H1 (cell line): Measurements from ENCODE around the gene TEX54. TPM values are rescaled to one million over a fixed set of nuclear protein-coding genes. Genes with fewer than 3 reads are reported as not detected.
A peak's percentile ranks its signal among the peaks of the same experiment; 100 is the strongest.

ENCODE experiments used
- CTCF ChIA-PET: fragments of 300-600 bp; sonication (Branson Sonifier 250); formaldehyde crosslinking; loops from one replicate; lab custom pipeline; 2021; ENCODE audit not compliant: partially characterized antibody; lab: Charles Lee
- POLR2A ChIA-PET: fragments of 300-600 bp; sonication (Branson Sonifier 250); formaldehyde crosslinking; loops from one replicate; lab custom pipeline; 2021; ENCODE audit warnings: inconsistent platforms; ENCODE audit not compliant: partially characterized antibody; lab: Charles Lee
- DNase-seq, 2 experiments: peaks; one replicate each; pipeline versions ENCODE4 v3.0.0 to v3.0.0-alpha.2; 2010 to 2022; ENCODE audit warnings: low spot score in 2 of 2, low read depth in 1 of 2, mixed read lengths in 1 of 2
- FAIRE-seq: peaks from 2 replicates; lab custom pipeline; 2011; peaks lifted over from hg19 to GRCh38; lab: Jason Lieb, UNC
- H2AFZ ChIP-seq: 2 replicates; pipeline ENCODE4 v1.8.1; 2012; ENCODE audit warnings: low read length, inconsistent platforms
- H2AK5ac ChIP-seq: 2 replicates; pipeline ENCODE4 v1.6.1; 2013; ENCODE audit warnings: low read depth, low read length
- H2BK120ac ChIP-seq: replicated peaks from 2 replicates; pipeline ENCODE3; 2013; ENCODE audit warnings: low read depth, low read length, inconsistent platforms
- H2BK12ac ChIP-seq: 2 replicates; pipeline ENCODE4 v1.6.1; 2013; ENCODE audit warnings: low read depth, low read length
- H2BK15ac ChIP-seq: 2 replicates; pipeline ENCODE4 v1.6.1; 2013; ENCODE audit warnings: low read length
- H2BK20ac ChIP-seq: 2 replicates; pipeline ENCODE4 v1.6.1; 2013; ENCODE audit warnings: low read length
- H2BK5ac ChIP-seq: 2 replicates; pipeline ENCODE4 v1.6.1; 2013; ENCODE audit warnings: low read depth, low read length
- H3K14ac ChIP-seq: 2 replicates; pipeline ENCODE4 v1.6.1; 2013; ENCODE audit warnings: inconsistent platforms; ENCODE audit not compliant: insufficient read length
- H3K18ac ChIP-seq: 2 replicates; pipeline ENCODE4 v1.6.1; 2013; ENCODE audit warnings: low read length; ENCODE audit errors: extremely low read depth
- H3K23ac ChIP-seq: 2 replicates; pipeline ENCODE4 v1.6.1; 2013; ENCODE audit warnings: inconsistent platforms; ENCODE audit not compliant: insufficient read length
- H3K23me2 ChIP-seq: 2 replicates; pipeline ENCODE4 v1.6.1; 2013; ENCODE audit warnings: low read depth, low read length
- H3K27ac ChIP-seq: 2 replicates; pipeline ENCODE4 v1.6.1; 2011; ENCODE audit warnings: low read depth, low read length, inconsistent platforms
- H3K27me3 ChIP-seq, 4 experiments: replicated peaks in 1 of 4; 1 replicate in 1 of 4; 2 replicates in 3 of 4; pipeline versions ENCODE4 v1.6.1 to v1.8.1; 2011 to 2013; ENCODE audit warnings: low read length in 3 of 4, mild to moderate bottlenecking in 3 of 4, inconsistent platforms in 2 of 4, mixed read lengths in 2 of 4, moderate library complexity in 1 of 4; ENCODE audit not compliant: control insufficient read depth in 3 of 4, insufficient read depth in 3 of 4; ENCODE audit errors: extremely low read depth in 1 of 4
- H3K36me3 ChIP-seq, 4 experiments: 2 replicates each; pipeline versions ENCODE4 v1.6.1 to v1.8.1; 2011 to 2013; ENCODE audit warnings: mild to moderate bottlenecking in 4 of 4, low read length in 3 of 4, moderate library complexity in 2 of 4, control low read depth in 1 of 4, inconsistent platforms in 1 of 4; ENCODE audit not compliant: insufficient read depth in 4 of 4, control insufficient read depth in 2 of 4
- H3K4ac ChIP-seq: replicated peaks from 2 replicates; pipeline ENCODE3; 2013; ENCODE audit warnings: low read length, low read depth, mixed read lengths, inconsistent platforms; ENCODE audit not compliant: insufficient read length
- H3K4me1 ChIP-seq, 4 experiments: replicated peaks in 1 of 4; 1 replicate in 1 of 4; 2 replicates in 3 of 4; pipeline versions ENCODE4 v1.6.1 to v1.8.1; 2011 to 2013; ENCODE audit warnings: low read length in 3 of 4, inconsistent platforms in 2 of 4, mixed read lengths in 1 of 4; ENCODE audit not compliant: insufficient read depth in 4 of 4, control insufficient read depth in 3 of 4
- H3K4me2 ChIP-seq, 2 experiments: 2 replicates each; pipeline versions ENCODE4 v1.6.1 to v1.8.1; 2011 to 2013; ENCODE audit warnings: low read depth in 2 of 2, low read length in 2 of 2, control low read depth in 1 of 2, inconsistent platforms in 1 of 2, mild to moderate bottlenecking in 1 of 2; ENCODE audit not compliant: insufficient read depth in 1 of 2
- H3K4me3 ChIP-seq, 4 experiments: fragments of 200-600, 300-600 bp in 1 of 4; sonication (generic), shearing (Covaris generic), sonication (Bioruptor Twin) in 1 of 4; 2 replicates each; pipeline versions ENCODE4 v1.5.1 to v1.8.1; 2011 to 2016; ENCODE audit warnings: low read length in 4 of 4, low read depth in 3 of 4, control low read depth in 2 of 4, inconsistent platforms in 2 of 4, mild to moderate bottlenecking in 2 of 4, mixed read lengths in 1 of 4, moderate library complexity in 1 of 4; ENCODE audit not compliant: insufficient read depth in 2 of 4; ENCODE audit errors: extremely low read depth in 1 of 4
- H3K56ac ChIP-seq: replicated peaks from 2 replicates; pipeline ENCODE3; 2013; ENCODE audit warnings: low read depth, mild to moderate bottlenecking, mixed read lengths, low read length, inconsistent platforms; ENCODE audit not compliant: insufficient read length
- H3K79me1 ChIP-seq: 2 replicates; pipeline ENCODE4 v1.6.1; 2013; ENCODE audit warnings: low read depth, low read length, control low read depth
- H3K79me2 ChIP-seq, 2 experiments: 2 replicates each; pipeline versions ENCODE4 v1.6.1 to v1.8.1; 2012 to 2013; ENCODE audit warnings: low read length in 2 of 2, mild to moderate bottlenecking in 2 of 2, inconsistent platforms in 1 of 2; ENCODE audit not compliant: insufficient read depth in 2 of 2, control insufficient read depth in 1 of 2
- H3K9ac ChIP-seq, 4 experiments: replicated peaks in 1 of 4; 1 replicate in 1 of 4; 2 replicates in 3 of 4; pipeline versions ENCODE4 v1.6.1 to v1.8.1; 2011 to 2013; ENCODE audit warnings: low read depth in 3 of 4, low read length in 3 of 4, control low read depth in 2 of 4, mild to moderate bottlenecking in 2 of 4, moderate library complexity in 2 of 4, inconsistent platforms in 1 of 4; ENCODE audit errors: extremely low read depth in 1 of 4
- H3K9me3 ChIP-seq, 2 experiments: 2 replicates each; pipeline versions ENCODE4 v1.6.1 to v1.8.1; 2012 to 2013; ENCODE audit warnings: mild to moderate bottlenecking in 2 of 2, moderate library complexity in 2 of 2, control low read depth in 1 of 2, inconsistent platforms in 1 of 2, low read depth in 1 of 2, low read length in 1 of 2, mixed read lengths in 1 of 2; ENCODE audit not compliant: insufficient read depth in 2 of 2
- H4K20me1 ChIP-seq, 2 experiments: replicated peaks in 1 of 2; 2 replicates each; pipeline versions ENCODE3 to v1.8.1; 2011 to 2013; ENCODE audit warnings: inconsistent platforms in 2 of 2, low read length in 2 of 2, mild to moderate bottlenecking in 1 of 2; ENCODE audit not compliant: insufficient read depth in 2 of 2, control insufficient read depth in 1 of 2
- H4K5ac ChIP-seq: 2 replicates; pipeline ENCODE4 v1.6.1; 2013; ENCODE audit warnings: low read length, low read depth, mixed read lengths, inconsistent platforms; ENCODE audit not compliant: insufficient read length
- H4K8ac ChIP-seq: 2 replicates; pipeline ENCODE4 v1.8.0; 2013; ENCODE audit warnings: mild to moderate bottlenecking, moderate library complexity, low read length, inconsistent platforms; ENCODE audit not compliant: insufficient read depth; ENCODE audit errors: extremely low read depth
- H4K91ac ChIP-seq: replicated peaks from 2 replicates; pipeline ENCODE3; 2013; ENCODE audit warnings: low read length, mixed read lengths, inconsistent platforms; ENCODE audit not compliant: insufficient read length
- BACH1 ChIP-seq: IDR thresholded peaks from 2 replicates; pipeline ENCODE4 v1.6.1; 2012; ENCODE audit warnings: low read length, improper control_type of control experiment
- CHD1 ChIP-seq: IDR thresholded peaks from 2 replicates; pipeline ENCODE4 v1.6.1; 2012; ENCODE audit warnings: low read depth, low read length, improper control_type of control experiment
- EGR1 ChIP-seq: IDR thresholded peaks from 2 replicates; pipeline ENCODE4 v1.6.1; 2011; ENCODE audit warnings: low read depth, low read length, borderline replicate concordance
- FOSL1 ChIP-seq: IDR thresholded peaks from 2 replicates; pipeline ENCODE4 v1.6.1; 2011; ENCODE audit warnings: mild to moderate bottlenecking, low read depth, low read length, moderate library complexity; ENCODE audit not compliant: insufficient read depth
- KDM5A ChIP-seq: fragments of 200-600 bp; IDR thresholded peaks from 2 replicates; pipeline ENCODE4 v1.7.1; 2012; ENCODE audit warnings: mild to moderate bottlenecking, low read length, inconsistent platforms, mixed read lengths
- POLR2A ChIP-seq, 2 experiments: IDR thresholded peaks; 1 replicate in 1 of 2; 2 replicates in 1 of 2; pipeline ENCODE4 v1.6.1; 2011; ENCODE audit warnings: low read depth in 2 of 2, low read length in 2 of 2, mild to moderate bottlenecking in 2 of 2; ENCODE audit errors: control extremely low read depth in 1 of 2
- POLR2AphosphoS5 ChIP-seq: IDR thresholded peaks from 2 replicates; pipeline ENCODE4 v1.6.1; 2011; ENCODE audit warnings: low read depth, low read length
- SP1 ChIP-seq: IDR thresholded peaks from 2 replicates; pipeline ENCODE4 v1.6.1; 2011; ENCODE audit warnings: low read depth, low read length
- TAF7 ChIP-seq: optimal IDR thresholded peaks from 2 replicates; pipeline ENCODE3; 2011; ENCODE audit warnings: low read depth, mild to moderate bottlenecking, inconsistent platforms, low read length, moderate library complexity, borderline replicate concordance
- WGBS, 2 experiments: shearing (Covaris generic) in 1 of 2; methylation state at CpG; one replicate each; pipeline versions ENCODE4 v1.1.6 to v1.1.7; 2013 to 2015; ENCODE audit warnings: low lambda C conversion rate in 2 of 2, mixed read lengths in 2 of 2, inconsistent platforms in 1 of 2, low coverage in 1 of 2, missing lambda C conversion rate in 1 of 2; ENCODE audit not compliant: insufficient replicate concordance in 2 of 2, insufficient coverage in 1 of 2, insufficient read length in 1 of 2; ENCODE audit errors: extremely low coverage in 1 of 2, missing lambda C conversion rate in 1 of 2; 5-methylcytosine and 5-hydroxymethylcytosine counted together
- polyA plus RNA-seq, 7 experiments: library from polyadenylated mRNA; depleted of rRNA in 3 of 7; stranded (reverse) in 5 of 7; unstranded in 2 of 7; fragments of >200 nt in 5 of 7; fragments of 200-250 nt in 2 of 7; gene quantifications; 1 replicate in 5 of 7; 2 replicates in 1 of 7; 4 replicates in 1 of 7; pipeline versions ENCODE4 v1.2.1 to v1.2.3, GENCODE V29; 2011 to 2013; ENCODE audit warnings: missing spikeins in 2 of 7, mixed read lengths in 2 of 7
- total RNA-seq: library from RNA; stranded (reverse); fragmentation: NEBNext Ultra II Directional; extraction: Animal tissue kit (Norgen Biotek cat#: 25700); gene quantifications from 2 replicates; pipeline ENCODE4 v1.2.1, GENCODE V29; 2021
- TF ChIP-seq, protein P1 (sequence below): IDR thresholded peaks from 2 replicates; pipeline ENCODE4 v1.6.1; 2012; ENCODE audit warnings: low read length, inconsistent platforms

Gene TEX54
- total and polyA plus RNA-seq, 2 of the 8 experiments (the other 6 are each of a cell fraction or from before 2014, with no cell fraction given) = 1.2 TPM; not detected in 1

DNA sequence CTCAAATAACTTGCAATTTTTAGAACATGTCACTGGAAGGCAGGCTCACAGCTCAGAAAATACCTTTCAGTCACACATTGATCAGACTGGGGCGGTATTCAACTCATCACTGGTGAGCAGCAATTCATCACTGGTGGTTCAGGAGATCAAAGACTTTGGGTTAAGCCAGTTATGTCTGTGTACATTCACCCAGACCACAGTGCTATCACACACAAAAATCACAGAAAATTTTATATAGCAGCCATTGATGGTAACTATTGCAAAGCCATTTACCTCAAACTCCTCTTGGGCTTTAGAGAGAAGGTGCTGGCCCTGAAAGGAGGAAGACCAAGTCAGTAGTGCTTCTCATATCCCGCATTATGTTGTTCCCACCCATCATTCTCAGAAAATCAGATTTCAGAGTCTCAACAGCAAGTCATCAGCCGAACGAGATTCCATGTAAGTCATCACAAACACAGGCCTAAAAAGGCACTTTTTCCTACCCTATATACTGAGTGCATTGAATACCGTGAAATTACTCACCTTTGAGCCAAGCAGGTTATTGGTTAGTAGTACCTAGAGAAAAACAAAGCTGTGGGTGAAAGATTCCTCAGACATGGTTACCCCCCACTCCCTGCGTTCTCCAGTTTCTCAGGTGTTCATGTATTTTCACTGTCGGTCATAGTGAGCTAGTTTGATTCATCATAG lies 20.8 kb upstream of the TEX54 start:
- H4K20me1 ChIP-seq = peaks cover 4 to 28% of the 10 kb centered on the region in 2 experiments
- no peak for FAIRE-seq

More for the DNA sequence above, 20.8 kb upstream of the TEX54 start:
- no peak overlapping the region for H3K56ac ChIP-seq
- no peak overlapping the region for H3K14ac ChIP-seq
- H3K9me3 ChIP-seq = no peaks in the 10 kb centered on the region
- no peak overlapping the region for H2AFZ ChIP-seq
- peaks cover 5% of the 10 kb centered on the region; the same call in 1 of the 2 replicates for H3K79me1 ChIP-seq
- TF ChIP-seq SP1 (no peak), EGR1 (no peak), POLR2AphosphoS5 (peak; percentile 88), KDM5A (no peak), CHD1 (peak; percentile 52; the same call in 1 of the 2 replicates), BACH1 (no peak), TAF7 (peak; percentile 50), FOSL1 (no peak), POLR2A (IDR thresholded peaks at IDR 0.05; ENCODE audit: control extremely low read depth in 1 of 2, low read depth in 2 of 2, low read length in 2 of 2) (peak; percentile 55 to 56; a peak in 2 of 3 replicates)
- TF ChIP-seq, protein P1, sequence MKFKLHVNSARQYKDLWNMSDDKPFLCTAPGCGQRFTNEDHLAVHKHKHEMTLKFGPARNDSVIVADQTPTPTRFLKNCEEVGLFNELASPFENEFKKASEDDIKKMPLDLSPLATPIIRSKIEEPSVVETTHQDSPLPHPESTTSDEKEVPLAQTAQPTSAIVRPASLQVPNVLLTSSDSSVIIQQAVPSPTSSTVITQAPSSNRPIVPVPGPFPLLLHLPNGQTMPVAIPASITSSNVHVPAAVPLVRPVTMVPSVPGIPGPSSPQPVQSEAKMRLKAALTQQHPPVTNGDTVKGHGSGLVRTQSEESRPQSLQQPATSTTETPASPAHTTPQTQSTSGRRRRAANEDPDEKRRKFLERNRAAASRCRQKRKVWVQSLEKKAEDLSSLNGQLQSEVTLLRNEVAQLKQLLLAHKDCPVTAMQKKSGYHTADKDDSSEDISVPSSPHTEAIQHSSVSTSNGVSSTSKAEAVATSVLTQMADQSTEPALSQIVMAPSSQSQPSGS = peak; percentile 49; the same call in 1 of the 2 replicates
- no peak overlapping the region for H2BK15ac ChIP-seq
- no peak overlapping the region for H3K23ac ChIP-seq
- no peak overlapping the region for H2BK5ac ChIP-seq
- DNase-seq = no peak
- H3K23me2 ChIP-seq = peaks cover 15% of the 10 kb centered on the region
- peaks cover 4 to 6% (median 5%) of the 10 kb centered on the region in 4 experiments; a peak in 4 of 7 replicates for H3K4me1 ChIP-seq
- peak overlapping the region; percentile 74 to 100 (median 90) for H3K4me3 ChIP-seq
- H2BK120ac ChIP-seq = no peak overlapping the region
- H4K91ac ChIP-seq = no peak overlapping the region
- peak overlapping the region; percentile 84 to 95 for H3K4me2 ChIP-seq
- peaks cover 32 to 40% (median 37%) of the 10 kb centered on the region in 4 experiments for H3K36me3 ChIP-seq
- H3K18ac ChIP-seq = no peak overlapping the region
- 60% methylated on average over 7 of the region's 7 CpGs; no CpG with 5 or more reads in 1 of the 2 experiments for WGBS, 2 experiments
- peak overlapping the region; percentile 5; the same call in 1 of the 2 replicates for H3K27ac ChIP-seq
- no peak overlapping the region for H4K8ac ChIP-seq
- H2BK20ac ChIP-seq = no peak overlapping the region
- no peak overlapping the region for H4K5ac ChIP-seq
- no peak overlapping the region for H3K4ac ChIP-seq
- H2BK12ac ChIP-seq = no peak overlapping the region
- ChIA-PET POLR2A (interaction anchor here (0.7 to 20.0 kb wide), 27 partner anchors 10 to 1332 kb away, joined by 3 to 2104 read pairs (median 11); partner anchors contain the start of genes BSCL2, C11orf98, CHRM1 and CSKMT), CTCF (interaction anchor here (0.6 to 1.5 kb wide), 9 partner anchors 10 to 99 kb away, joined by 3 to 5 read pairs (median 3); partner anchors contain the start of genes TMEM179B and ZBTB3)
- peak overlapping the region; percentile 99 to 100 (median 100) for H3K9ac ChIP-seq
- no peaks in the 10 kb centered on the region for H3K27me3 ChIP-seq
- no peak overlapping the region for H2AK5ac ChIP-seq
- peaks cover 45 to 60% of the 10 kb centered on the region in 2 experiments for H3K79me2 ChIP-seq
